ENCODE results near the gene STOML2.

DNA sequence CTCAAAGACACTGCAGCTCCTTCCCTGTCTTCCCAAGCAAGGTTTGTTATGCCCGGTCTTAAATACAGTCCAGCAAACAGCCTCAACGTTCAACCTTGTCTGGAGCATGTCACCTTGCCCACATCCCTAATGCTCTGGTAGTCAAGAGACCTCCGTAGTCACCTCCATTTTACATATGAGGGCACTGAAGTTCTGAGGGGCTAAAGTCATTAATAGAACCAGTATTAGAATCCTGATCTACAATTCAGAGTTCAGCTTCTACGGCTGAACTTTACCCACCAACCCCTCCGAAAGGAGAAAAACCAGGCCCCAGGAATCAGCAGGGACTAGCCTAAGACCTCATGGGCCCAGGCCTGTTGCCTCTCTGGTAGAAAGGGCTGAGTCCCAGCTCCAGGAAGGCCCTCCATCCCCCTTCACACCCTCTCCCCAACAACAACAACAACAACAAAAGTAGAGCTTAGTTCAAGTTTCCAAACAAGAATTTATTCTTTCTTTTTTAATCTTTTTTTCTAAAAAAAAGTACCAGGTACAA, 795 bp upstream of the STOML2 start:
- TF ChIP-seq, protein P1, sequence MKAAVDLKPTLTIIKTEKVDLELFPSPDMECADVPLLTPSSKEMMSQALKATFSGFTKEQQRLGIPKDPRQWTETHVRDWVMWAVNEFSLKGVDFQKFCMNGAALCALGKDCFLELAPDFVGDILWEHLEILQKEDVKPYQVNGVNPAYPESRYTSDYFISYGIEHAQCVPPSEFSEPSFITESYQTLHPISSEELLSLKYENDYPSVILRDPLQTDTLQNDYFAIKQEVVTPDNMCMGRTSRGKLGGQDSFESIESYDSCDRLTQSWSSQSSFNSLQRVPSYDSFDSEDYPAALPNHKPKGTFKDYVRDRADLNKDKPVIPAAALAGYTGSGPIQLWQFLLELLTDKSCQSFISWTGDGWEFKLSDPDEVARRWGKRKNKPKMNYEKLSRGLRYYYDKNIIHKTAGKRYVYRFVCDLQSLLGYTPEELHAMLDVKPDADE (IDR thresholded peaks at IDR 0.05), result no peak
- TF ChIP-seq, protein P2, sequence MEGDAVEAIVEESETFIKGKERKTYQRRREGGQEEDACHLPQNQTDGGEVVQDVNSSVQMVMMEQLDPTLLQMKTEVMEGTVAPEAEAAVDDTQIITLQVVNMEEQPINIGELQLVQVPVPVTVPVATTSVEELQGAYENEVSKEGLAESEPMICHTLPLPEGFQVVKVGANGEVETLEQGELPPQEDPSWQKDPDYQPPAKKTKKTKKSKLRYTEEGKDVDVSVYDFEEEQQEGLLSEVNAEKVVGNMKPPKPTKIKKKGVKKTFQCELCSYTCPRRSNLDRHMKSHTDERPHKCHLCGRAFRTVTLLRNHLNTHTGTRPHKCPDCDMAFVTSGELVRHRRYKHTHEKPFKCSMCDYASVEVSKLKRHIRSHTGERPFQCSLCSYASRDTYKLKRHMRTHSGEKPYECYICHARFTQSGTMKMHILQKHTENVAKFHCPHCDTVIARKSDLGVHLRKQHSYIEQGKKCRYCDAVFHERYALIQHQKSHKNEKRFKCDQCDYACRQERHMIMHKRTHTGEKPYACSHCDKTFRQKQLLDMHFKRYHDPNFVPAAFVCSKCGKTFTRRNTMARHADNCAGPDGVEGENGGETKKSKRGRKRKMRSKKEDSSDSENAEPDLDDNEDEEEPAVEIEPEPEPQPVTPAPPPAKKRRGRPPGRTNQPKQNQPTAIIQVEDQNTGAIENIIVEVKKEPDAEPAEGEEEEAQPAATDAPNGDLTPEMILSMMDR (conservative IDR thresholded peaks at IDR 0.05; ENCODE audit: low read depth in 2 of 2), result no peak
- TF ChIP-seq POLR2AphosphoS5 (IDR thresholded peaks at IDR 0.05; ENCODE audit: low read depth), result no peak
- TF ChIP-seq JUNB (IDR thresholded peaks at IDR 0.05; ENCODE audit: unreplicated experiment), result no peak
- TF ChIP-seq STAT1 (IDR thresholded peaks at IDR 0.05; ENCODE audit: unreplicated experiment), result no peak
- TF ChIP-seq EZH2 (IDR thresholded peaks at IDR 0.05; ENCODE audit: low read depth, unreplicated experiment), result no peak
- TF ChIP-seq EZH2phosphoT487 (IDR thresholded peaks at IDR 0.05; ENCODE audit: unreplicated experiment), result no peak
- no peak for TF ChIP-seq CREB1 (CRISPR knock-in tag; IDR thresholded peaks at IDR 0.05; ENCODE audit: low read depth)
- TF ChIP-seq, protein P3, sequence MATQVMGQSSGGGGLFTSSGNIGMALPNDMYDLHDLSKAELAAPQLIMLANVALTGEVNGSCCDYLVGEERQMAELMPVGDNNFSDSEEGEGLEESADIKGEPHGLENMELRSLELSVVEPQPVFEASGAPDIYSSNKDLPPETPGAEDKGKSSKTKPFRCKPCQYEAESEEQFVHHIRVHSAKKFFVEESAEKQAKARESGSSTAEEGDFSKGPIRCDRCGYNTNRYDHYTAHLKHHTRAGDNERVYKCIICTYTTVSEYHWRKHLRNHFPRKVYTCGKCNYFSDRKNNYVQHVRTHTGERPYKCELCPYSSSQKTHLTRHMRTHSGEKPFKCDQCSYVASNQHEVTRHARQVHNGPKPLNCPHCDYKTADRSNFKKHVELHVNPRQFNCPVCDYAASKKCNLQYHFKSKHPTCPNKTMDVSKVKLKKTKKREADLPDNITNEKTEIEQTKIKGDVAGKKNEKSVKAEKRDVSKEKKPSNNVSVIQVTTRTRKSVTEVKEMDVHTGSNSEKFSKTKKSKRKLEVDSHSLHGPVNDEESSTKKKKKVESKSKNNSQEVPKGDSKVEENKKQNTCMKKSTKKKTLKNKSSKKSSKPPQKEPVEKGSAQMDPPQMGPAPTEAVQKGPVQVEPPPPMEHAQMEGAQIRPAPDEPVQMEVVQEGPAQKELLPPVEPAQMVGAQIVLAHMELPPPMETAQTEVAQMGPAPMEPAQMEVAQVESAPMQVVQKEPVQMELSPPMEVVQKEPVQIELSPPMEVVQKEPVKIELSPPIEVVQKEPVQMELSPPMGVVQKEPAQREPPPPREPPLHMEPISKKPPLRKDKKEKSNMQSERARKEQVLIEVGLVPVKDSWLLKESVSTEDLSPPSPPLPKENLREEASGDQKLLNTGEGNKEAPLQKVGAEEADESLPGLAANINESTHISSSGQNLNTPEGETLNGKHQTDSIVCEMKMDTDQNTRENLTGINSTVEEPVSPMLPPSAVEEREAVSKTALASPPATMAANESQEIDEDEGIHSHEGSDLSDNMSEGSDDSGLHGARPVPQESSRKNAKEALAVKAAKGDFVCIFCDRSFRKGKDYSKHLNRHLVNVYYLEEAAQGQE (IDR thresholded peaks at IDR 0.05; ENCODE audit: unreplicated experiment), result no peak
